Glomerular visceral epithelial cell (primary cell): ENCODE results near the gene TREML4.
"Not testable (repeated sequence)": the region's sequence is repeated elsewhere in the genome, so short reads cannot be mapped to it uniquely, and the experiment has no call there.

Source experiments
- DNase-seq: peaks from one replicate; pipeline ENCODE4 v3.0.0-alpha.2; 2016; ENCODE audit errors: extremely low spot score

Gene TREML4

DNA sequence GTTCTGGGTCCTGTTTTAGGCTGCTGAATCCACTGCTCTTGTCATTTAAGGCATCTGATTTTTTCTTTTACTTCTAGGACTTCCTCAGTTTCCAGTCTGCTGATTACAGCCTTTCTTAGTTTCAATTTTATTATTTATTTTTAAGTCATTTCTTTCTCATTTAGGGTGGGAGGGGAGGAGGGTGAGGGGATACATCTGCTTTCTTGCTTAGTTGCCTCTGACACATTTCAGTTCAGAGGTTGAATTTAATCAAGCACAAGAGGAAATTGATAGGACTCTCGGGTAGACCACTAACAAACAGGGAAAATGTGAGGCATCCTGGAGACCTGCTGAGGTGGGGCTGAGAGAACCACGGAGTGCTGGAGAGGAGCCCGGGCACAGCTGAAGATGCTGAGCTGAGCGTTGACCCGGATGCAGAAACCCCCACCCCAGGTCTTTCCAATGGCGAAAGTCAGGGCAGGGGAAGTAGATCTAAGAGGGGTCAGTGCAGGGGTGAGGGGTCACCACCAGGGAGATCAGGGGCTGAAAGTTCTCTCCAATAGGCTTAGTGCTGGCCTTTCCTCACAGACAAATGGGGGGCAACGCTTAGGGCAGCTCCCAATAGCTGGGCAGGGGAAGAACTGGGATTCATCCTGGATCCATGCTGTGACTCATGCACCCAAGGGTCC is 19.6 kb upstream of the TREML4 start:
- no peak for DNase-seq

DNA sequence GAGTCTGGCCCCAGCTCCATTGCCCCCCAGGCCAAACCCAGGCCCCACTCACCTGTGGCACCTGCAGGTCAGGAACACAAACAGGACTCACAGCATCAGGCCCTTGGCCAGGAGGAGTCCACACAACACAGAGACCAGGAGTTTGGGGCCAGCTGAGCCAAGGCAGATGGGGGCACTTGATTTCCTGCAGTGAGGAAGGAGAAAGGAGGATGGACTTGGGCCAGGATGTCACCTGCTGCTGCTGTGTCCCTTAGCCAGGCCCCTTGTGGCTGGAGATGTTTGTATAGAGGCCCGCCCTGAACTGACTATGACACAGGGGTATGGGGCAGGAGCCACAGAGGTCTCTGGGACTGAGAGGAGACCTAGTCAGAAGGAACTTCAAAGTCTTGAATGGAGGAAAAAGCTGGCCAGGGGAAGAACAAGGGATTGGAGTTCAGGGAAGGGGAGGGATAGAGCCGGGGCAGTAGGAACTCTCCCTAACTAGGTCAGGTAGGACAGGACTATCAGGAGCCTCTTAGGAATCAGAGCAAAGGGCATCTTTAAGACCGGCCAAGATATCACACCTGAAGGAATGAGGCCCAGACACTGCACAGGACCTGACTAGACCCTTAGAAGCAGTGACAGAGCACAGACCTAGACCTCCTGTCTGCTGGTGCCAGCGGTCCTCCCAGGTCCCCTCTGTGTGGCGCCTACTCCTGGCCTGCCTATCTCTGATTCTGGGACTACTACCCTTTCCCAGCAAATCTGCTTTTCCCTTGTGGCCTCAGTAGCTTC is 18.4 kb upstream of the TREML4 start:
- no peak for DNase-seq

DNA sequence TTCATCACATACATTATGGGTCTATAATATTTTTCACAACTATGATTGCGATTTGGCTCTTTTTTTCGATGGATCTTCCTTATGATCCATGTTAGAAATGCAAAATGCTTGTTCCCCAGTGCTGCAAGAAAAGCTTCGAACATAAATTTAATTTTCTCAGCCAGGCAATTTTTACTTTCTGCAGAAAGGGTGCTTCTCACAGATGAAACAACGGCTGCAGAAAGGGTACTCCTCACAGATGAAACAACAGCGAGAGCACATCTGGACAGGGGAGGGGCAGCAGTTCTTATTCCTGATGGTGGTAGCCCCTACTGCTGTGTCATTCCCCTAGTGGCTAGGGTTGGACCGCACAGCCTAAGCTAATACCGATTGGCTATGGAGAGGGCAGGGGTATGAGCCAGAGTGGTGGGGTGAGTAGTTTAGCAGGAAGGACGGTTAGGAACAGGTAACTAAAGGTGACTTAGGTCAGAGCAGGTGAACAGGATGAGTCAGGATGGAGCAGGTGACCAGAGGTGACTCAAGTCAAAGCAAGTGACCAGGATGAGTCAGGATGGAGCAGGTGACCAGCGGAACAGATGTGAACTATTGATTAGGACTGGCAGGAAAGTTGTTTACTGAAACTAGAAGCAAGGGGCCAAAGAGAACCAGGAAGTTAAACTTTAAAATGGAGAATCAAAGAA is 13.4 kb upstream of the TREML4 start:
- DNase-seq = no peak

DNA sequence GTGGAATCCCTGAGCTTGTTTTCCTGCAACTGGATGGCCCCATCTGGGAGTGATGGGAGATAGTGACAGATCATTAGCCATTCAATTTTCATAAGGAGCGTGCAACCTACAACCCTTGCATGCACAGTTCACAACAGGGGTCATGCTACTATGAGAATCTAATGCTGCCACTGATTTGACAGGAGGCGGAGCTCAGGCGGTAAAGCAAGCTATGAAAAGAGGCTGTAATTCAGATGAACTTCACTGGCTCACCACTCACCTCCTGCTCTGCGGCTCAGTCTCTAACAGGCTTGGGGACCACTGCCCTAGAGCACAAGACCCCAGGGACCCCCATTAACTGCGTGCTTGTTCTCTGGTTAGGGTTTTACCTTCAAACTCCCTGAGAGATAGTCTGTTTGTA is 12.4 kb upstream of the TREML4 start:
- DNase-seq = no peak

DNA sequence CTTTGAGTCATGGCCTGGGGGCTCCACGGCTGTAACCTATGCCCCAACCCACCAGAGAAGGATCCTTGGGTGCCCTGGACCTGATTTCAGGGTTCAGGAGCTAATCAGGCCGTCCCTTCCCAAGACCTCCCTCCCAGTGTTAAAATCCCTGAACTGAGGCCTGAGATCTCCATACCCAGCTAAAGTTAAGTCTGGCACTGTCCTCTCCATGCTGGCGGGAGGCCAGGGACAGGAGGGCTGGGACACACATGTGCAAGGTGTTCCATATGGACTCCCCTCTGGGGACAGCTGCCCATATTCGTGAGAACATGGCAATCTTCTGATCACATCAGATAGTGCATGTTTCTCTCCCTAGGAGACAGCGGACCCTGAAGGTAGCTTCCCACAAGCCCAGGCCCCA is 11.5 kb upstream of the TREML4 start:
- DNase-seq = no peak

DNA sequence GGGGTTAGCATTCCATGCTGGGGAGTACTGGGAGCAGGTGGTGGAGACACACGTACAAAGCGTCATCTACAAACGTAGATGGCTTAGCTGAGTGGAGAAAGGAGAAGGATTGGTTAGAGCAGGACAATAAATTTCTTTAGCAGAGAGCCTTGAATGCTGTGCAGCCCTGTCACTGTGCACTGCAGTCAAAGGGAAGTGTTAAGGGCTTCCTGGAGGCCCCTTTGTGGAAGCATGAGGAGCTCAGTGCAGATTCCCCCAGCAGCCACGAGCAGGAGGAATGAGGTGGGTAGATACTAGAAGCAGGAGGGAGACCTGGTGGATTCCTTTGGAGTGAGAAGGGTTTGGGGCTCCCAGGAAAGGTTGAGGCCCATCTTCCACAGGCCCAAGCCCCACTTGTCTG is 6.1 kb upstream of the TREML4 start:
- DNase-seq = no peak

DNA sequence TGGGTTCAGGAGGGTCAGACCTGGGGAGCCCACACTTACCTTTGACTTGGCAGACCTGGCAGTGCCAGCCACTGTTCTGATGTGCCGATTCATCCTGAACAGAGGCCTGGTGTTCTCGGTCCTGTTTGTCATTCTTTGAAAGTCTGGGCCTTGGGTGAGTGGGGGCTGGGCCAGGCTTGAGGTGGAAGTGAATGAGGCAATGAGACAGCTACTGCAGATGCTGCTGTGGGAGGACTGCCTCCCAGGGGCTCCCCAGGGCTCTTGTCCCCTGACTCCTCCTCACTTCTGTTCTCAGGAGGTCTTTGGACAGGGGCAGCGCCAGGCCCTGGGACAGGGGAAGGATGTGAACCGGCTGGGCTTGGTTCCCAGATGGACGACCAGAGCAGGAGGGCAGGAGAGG is 5.6 kb upstream of the TREML4 start:
- no peak for DNase-seq

DNA sequence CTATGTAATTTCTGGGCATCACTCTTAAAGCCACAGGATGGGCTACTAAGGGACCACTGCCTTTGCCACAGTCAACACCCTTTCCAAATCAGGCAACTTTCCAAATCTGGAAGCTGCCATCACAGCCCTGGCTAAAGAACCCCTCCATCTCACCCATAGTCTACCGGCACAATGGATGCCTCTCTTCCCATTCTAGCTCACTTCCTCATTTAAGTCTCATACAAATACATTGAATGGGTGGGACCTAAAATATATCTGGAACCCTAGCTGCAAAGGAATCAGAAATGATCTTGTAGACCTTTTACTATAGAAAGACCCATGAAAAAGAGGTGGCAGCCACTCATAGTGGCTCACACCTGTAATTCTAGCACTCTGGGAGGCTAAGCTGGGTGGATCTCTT is 3.3 kb upstream of the TREML4 start:
- no peak for DNase-seq

DNA sequence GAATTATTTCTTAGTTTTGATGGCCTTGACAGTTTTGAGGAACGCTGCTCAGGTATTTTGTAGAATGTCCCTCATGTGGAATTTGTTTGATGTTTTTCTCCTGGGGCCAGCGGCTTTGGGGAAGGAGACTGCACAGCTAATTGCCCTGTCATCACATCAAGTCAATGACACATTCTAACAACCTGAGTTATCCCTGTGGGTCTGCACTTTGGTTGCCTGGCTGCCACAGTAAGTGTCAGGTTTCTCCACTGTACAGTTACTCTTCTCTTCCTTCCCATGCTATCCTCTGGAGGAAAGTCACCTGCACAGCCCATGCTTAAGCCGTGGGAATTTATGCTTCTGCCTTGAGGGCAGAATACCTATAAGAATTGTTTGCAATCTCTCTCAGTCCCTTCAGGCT is 1.4 kb upstream of the TREML4 start:
- DNase-seq = no peak

DNA sequence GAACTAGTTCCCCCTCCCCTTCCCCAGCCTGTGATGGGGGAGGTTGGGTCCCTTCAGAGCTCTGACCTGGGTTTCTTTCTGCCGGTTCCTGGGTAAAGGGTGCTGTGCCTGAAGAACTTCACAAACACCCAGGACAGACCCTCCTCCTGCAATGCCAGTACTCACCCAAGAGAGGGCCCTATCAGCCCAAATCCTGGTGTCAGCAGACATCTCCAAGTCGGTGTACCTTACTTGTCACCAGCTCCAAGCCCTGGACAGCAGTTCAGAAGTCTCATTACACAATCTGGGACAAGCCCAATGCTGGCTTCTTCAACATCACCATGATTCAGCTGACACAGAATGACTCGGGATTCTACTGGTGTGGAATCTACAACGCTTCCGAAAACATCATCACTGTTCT is 467 bp downstream of the TREML4 start:
- no peak for DNase-seq

DNA sequence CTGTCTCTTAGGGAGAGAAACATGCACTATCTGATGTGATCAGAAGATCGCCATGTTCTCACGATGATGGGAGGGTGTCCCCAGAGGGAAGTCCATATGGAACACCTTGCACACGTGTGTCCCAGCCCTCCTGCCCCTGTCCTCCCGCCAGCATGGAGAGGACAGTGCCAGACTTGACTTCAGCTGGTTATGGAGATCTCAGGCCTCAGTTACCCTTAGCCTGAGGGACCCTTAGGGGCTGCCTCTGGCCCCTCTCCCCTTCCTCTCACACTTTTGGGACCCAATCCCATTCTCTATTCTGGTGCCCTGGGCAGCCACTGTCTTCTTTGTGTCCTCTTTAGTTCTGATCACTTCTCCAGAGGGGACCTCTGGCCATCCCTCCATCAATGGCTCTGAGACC is 1.6 kb downstream of the TREML4 start:
- DNase-seq = no peak

DNA sequence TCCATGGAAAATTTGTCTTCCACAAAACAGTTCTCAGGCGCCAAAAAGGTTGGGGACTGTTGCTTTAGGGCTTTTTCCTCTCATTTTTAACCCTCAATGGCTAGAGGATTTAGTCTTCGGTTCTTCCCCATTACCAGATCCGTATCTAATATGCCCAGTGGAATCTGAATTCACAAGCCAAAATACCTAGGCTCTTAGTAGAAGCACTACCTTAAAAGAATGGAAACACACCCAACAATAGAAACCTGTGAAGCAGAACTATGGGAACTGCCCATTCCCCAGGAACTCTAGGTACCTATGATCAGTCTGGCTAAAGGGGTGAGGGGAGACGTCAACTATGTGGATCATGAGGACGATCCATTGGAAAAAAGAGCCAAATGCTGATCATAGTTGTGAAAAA is 3.1 kb downstream of the TREML4 start:
- DNase-seq = no peak

DNA sequence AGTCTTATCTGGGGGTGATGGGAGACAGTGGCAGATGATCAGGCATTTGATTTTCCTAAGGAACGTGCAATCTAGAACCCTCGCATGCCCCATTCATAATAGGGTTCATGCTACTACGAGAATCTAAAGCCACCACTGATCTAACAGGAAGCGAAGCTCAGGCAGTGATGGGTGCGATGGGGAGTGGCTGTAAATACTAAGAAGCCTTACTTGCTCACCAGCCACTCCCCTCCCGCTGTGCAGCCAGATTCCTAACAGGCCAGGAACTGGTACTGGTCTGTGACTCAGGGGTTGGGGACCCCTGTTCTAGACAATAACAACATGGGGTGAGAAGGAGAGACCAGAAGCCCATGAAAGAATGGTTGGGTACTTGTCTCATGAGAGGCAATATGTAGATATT is 4.5 kb downstream of the TREML4 start:
- DNase-seq = no peak

DNA sequence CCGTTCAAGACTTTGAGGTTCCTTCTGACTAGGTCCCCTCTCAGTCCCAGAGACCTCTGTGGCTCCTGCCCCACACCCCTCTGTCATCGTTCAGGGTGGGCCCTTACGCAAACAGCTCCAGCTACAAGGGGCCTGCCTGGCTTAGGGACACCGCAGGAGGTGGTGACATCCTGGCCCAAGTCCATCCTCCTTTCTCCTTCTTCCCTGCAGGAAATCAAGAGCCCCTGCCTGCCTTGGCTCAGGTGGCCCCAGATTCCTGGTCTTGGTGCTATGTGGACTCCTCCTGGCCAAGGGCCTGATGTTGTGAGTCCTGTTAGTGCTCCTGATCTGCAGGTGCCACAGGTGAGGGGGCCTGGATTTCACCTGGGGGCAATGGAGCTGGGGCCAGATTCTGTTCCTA is 8.1 kb downstream of the TREML4 start:
- DNase-seq = no peak

DNA sequence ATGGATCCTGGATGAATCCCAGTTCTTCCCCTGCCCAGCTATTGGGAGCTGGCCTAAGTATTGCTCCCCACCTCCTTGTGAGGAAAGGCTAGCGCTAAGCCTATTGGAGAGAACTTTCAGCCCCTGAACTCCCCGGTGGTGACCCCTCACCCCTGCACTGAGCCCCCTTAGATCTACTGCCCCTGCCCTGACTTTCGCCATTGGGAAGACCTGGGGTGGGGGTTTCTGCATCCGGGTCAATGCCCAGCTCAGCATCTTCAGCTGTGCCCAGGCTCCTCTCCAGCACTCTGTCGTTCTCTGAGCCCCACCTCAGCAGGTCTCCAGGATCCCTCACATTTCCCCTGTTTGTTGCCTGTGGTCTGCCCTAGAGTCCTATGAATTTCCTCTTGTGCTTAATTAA is 9.0 kb downstream of the TREML4 start:
- DNase-seq = no peak

DNA sequence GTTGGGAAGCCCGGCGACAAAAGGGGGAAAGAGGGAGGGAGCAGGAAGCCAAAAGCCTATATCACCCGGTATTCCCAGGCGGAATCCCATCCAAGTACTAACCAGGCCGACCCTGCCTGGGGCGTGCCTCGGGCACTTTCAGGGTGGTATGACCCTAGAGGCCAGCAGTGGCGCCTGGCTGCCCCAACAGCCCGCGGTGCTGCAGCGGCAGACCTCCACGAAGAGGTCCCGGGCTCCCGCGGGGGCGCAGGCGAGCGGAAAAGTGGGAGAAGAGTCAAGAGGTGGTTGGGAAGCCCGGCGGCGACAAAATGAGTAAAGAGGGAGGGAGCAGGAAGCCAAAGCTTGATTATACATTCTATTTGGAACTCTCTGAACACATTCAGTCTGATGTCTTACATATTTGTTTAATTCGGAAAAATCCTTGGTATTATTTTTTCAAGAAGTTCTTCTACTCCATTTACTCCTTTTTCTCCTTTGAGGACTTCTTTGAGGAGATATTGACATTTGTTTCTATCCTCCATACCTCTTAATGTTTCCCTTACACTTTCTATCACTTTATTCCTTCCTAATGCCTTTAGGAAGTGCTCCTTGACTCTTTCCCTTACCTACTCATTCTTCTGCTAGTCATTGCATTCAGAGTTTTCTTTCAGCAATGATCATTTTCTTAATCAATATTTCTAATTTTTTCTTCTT is 11.5 kb downstream of the TREML4 start:
- DNase-seq = no peak

DNA sequence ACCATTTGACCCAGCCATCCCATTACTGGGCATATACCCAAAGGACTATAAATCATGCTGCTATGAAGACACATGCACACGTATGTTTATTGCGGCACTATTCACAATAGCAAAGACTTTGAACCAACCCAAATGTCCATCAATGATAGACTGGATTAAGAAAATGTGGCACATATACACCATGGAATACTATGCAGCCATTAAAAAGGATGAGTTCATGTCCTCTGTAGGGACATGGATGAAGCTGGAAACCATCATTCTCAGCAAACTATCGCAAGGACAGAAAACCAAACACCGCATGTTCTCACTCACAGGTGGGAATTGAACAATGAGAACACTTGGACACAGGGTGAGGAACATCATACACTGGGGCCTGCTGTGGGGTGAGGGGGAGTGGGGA is 18.4 kb downstream of the TREML4 start:
- DNase-seq = not testable (repeated sequence)

DNA sequence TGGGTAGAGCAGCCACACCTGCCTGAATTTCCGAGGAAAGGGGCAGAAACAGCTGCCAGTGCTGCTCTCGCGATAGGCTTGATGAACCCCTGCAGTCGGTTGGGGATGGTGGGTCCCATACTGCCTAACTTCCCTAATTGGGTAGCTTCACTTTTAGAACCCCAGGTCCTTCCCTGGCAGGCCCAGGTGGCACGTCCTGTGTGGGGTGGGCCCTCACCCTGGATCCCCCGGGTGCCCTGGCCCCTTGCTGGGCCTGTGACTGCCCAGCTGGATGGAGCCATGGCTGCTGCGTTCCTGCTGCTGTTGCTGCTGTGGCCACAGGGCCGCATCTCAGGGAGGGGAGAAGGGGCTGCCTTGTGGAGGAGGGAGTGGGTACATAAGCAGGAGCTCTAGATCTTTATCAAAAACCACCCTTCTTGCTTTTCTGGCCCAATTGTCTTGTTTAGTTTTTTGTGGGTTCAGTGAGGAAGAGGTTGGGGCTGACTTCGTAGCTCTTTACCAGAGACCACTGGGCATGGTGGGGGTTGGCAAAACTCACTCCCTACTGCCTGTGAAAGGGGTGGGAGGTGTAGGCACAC is 19.2 kb downstream of the TREML4 start:
- no peak for DNase-seq

DNA sequence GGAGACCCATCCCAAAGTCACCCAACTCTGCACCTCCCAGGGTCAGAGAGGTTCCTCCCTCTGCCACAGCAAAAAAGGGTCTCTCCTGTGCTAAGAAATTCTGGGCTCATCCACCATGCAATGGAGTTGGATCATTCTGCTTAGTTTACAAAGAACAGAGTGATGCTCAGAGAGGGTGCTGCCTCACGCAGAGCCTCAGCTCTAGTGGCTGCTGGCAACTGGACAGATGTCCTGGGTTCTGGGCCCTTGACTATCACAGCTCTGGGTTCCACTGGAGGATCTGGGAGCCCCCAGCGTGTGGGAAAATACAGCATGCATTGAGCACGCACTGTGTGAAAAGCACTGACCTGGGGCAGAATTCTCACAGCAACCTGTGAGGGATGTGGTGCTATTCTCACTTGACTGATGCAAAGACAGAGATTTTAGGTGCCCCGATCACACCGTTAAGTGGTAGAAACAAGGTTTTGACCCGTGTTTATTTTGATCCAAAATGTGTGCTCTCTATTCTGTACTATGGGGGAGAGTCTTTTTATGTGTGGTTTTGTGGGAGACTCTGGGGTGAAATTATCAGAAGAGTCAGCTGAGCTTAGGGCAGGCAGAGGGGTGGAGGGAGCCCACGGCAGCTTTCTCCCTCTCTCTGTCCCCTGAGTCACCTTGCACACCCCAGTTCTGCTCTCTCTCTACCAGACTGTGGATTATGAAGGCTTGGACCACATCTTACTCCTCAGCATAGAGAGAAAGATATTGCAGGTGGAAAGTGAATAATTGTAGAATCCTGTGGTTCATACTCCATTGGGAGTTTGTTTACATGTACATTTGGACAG is 19.9 kb downstream of the TREML4 start:
- no peak for DNase-seq

DNA sequence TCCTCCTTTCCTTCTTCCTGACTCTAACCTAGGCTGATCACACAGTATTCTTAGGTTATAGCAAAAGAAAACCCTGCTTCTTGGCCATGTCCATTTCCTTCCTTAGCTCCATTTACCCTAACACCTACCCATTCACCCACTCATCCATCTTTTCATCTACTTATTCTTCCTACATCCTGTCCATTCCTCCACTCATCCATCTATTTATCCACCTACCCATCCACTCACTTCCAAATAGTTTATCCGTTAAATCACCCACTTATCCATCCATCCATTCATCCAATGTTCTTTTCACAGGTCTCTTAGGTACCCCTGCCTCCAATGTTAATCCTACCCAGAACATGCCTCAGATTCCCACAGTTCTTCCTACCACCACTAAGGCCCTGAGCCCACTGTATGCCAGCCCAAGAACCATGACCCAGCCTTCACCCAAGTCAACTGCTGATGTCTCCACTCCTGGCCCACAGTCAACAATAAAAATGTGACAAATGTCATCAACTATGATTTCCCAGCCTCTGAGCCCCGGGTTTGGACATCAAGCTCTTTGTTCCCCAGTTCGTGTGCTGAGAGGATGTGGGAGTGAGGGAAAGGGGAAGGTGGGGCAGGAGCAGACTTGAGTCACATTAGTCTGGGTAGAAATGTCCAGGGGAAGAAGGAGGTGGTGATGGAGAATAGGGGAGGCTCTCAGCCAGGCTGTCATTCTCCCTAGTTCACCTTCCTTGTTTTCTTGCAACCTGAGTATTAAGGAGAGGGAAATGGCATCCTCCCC is 24.4 kb downstream of the TREML4 start:
- no peak for DNase-seq

DNA sequence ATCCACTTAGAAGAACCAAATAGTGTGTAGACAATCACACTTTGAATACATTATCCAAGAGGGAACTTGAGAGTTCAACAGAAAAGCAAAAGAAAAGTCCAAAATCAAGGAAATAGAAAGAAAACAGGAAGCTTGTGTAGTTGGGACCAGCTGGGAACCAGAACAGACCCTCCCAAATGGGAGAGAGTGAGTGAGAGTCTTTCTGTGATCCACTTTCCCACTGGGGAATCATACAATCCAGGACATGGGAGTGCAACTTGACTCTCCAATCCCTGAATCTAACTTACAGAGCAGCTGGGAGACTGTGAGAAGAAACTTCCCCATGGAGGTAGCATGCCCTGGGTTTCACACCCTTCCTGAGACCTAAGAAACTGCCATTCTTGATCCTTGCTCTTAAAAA is 27.0 kb downstream of the TREML4 start:
- no peak for DNase-seq
